Measurements from ENCODE around the gene F10.

GRCh38 chr13:113084943-113085540, 37.6 kb upstream of the F10 start:
- TF ChIP-seq CTCF (CRISPR knock-in tag; IDR thresholded peaks at IDR 0.05) (no peak), REST (IDR thresholded peaks at IDR 0.05; ENCODE audit: borderline replicate concordance in 1 of 2, low read depth in 1 of 2, low read length in 2 of 2) (no peak), NFKBIZ (CRISPR knock-in tag; IDR thresholded peaks at IDR 0.05) (no peak), CBX2 (IDR thresholded peaks at IDR 0.05; ENCODE audit: low read depth, low read length) (no peak), CBX2 (CRISPR knock-in tag; IDR thresholded peaks at IDR 0.05; ENCODE audit: low read depth) (no peak), ZNF768 (CRISPR knock-in tag; IDR thresholded peaks at IDR 0.05) (no peak), FOXK2 (IDR thresholded peaks at IDR 0.05) (no peak), MIER2 (CRISPR knock-in tag; IDR thresholded peaks at IDR 0.05) (no peak), EZH2 (conservative IDR thresholded peaks at IDR 0.05; ENCODE audit: low read depth, low read length) (no peak), CHCHD3 (CRISPR knock-in tag; IDR thresholded peaks at IDR 0.05) (no peak), TEAD2 (CRISPR knock-in tag; IDR thresholded peaks at IDR 0.05) (no peak)
